GM10248 (cell line): Measurements from ENCODE around the gene DUSP1.

Experiments
- CTCF ChIA-PET: fragments of 300-600 bp; sonication (Branson Sonifier 250); formaldehyde crosslinking; extraction: SDS; loops from one replicate; lab custom pipeline; 2021; ENCODE audit warnings: antibody characterized with exemption; lab: Yijun Ruan, JAX
- POLR2A ChIA-PET: fragments of 350-650 bp; sonication (Branson Sonifier 250); formaldehyde crosslinking; extraction: SDS; loops from one replicate; lab custom pipeline; 2020; ENCODE audit warnings: antibody characterized with exemption; lab: Yijun Ruan, JAX
- DNase-seq: peaks from one replicate; pipeline ENCODE4 v3.0.0; 2012; ENCODE audit errors: extremely low spot score
- TF ChIP-seq, protein P1 (sequence below): IDR thresholded peaks from 2 replicates; pipeline ENCODE4 v1.5.1; 2012; ENCODE audit warnings: mild to moderate bottlenecking, low read depth; ENCODE audit errors: extremely low read depth, missing control alignments, control extremely low read depth

Gene DUSP1

DNA sequence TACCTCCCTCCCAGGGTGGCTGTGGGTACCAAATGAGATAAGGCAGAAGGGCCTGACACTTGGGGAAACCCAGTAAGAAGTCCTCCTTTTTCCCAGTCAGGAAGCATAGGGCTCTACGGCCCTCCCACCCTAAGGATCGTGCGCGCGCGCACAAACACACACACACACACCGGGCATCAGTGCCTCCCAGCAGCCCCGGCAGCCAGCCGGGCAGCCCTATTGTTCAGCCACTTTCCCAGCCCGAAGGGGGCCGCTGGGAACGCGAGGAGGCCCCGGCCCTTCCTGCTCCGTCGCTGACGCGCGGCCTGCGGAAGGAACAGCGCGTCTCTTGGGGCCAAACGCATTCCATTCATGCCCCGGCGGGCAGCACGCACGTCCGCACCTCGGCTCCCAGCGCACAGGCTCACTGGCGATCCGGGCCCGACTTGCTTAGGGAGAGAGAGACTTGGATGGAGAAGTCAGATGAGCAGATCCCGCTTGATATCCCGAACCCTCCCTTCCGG, 22.6 kb downstream of the DUSP1 start:
- DNase-seq = no peak
- TF ChIP-seq, protein P1, sequence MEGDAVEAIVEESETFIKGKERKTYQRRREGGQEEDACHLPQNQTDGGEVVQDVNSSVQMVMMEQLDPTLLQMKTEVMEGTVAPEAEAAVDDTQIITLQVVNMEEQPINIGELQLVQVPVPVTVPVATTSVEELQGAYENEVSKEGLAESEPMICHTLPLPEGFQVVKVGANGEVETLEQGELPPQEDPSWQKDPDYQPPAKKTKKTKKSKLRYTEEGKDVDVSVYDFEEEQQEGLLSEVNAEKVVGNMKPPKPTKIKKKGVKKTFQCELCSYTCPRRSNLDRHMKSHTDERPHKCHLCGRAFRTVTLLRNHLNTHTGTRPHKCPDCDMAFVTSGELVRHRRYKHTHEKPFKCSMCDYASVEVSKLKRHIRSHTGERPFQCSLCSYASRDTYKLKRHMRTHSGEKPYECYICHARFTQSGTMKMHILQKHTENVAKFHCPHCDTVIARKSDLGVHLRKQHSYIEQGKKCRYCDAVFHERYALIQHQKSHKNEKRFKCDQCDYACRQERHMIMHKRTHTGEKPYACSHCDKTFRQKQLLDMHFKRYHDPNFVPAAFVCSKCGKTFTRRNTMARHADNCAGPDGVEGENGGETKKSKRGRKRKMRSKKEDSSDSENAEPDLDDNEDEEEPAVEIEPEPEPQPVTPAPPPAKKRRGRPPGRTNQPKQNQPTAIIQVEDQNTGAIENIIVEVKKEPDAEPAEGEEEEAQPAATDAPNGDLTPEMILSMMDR = no peak
- POLR2A ChIA-PET = no interaction called here
- CTCF ChIA-PET = interaction anchor here (1.0 kb wide), 1 partner anchor 12 kb away, joined by 3 read pairs; no protein-coding TSS in a partner anchor

DNA sequence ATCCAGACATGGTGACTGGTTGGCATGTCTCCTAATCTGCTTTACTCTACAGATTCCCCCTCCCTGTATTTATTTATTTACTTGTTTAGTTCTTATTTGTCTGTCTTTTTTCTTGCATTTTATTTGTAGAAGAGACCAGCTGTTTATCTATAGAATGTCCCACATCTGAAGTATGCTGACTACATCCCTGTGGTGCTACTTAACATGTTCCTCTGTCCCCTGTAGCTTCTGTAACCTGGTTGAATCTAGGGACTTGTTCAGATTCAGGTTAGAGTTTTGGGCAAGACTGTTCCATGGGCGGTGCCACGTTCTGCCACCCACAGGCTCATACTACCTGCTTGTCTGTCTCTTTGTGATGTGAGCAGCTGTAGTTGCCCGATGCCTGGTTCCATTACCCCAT, 23.5 kb downstream of the DUSP1 start:
- TF ChIP-seq, protein P1 = no peak
- DNase-seq = no peak
- POLR2A ChIA-PET = interaction anchor here (1.1 kb wide), 1 partner anchor 24 kb away, joined by 4 read pairs; the partner anchor contains the start of gene DUSP1
- CTCF ChIA-PET = interaction anchor here (1.0 kb wide), 1 partner anchor 13 kb away, joined by 3 read pairs; no protein-coding TSS in a partner anchor

DNA sequence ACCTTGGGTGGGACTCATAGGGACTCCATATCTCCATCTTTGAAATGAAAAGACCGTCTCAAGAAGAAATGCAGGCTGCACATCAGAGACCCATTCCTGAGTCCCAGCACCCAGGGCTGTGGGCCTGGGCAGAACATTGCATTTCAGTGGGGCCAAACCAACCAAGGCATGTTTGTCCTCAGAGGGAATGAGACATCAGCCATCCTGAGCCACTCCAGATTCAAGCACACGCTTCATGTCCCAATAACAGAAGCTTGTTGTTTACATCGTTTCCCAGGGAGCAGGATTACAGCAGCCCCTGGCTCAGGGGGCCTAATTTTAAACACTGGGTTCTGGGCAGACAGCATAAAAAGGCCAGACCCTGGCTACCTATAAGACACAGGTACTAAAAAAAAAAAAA, 24.3 kb downstream of the DUSP1 start:
- ChIA-PET CTCF (interaction anchor here (1.5 kb wide), 1 partner anchor 23 kb away, joined by 4 read pairs; no protein-coding TSS in a partner anchor), POLR2A (interaction anchor here (1.1 kb wide), 1 partner anchor 24 kb away, joined by 4 read pairs; the partner anchor contains the start of gene DUSP1)
- DNase-seq = no peak
- TF ChIP-seq, protein P1 = no peak

DNA sequence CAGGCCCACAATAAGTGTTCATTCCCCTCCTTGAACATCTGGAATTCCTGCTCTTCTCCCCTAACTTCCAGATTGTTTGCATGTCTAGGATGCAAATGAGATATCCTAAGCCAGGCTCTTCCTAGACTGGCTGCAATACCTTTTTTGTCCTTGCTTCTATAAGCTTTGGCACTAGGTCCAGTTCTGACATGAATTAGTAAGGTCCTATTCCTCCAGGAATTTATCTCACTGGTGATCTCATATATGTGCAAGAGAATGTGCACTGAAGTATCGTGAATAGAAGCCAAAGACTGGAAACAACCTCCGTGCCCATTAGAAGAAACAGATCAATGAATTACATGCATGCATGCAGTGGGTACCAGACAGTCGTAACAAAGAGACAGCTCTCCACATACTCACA, 25.2 kb downstream of the DUSP1 start:
- ChIA-PET CTCF (interaction anchor here (1.4 to 1.5 kb wide), 2 partner anchors 22 to 30 kb away, joined by 3 to 4 read pairs; no protein-coding TSS in a partner anchor), POLR2A (no interaction called here)
- no peak for DNase-seq
- TF ChIP-seq, protein P1 = no peak

DNA sequence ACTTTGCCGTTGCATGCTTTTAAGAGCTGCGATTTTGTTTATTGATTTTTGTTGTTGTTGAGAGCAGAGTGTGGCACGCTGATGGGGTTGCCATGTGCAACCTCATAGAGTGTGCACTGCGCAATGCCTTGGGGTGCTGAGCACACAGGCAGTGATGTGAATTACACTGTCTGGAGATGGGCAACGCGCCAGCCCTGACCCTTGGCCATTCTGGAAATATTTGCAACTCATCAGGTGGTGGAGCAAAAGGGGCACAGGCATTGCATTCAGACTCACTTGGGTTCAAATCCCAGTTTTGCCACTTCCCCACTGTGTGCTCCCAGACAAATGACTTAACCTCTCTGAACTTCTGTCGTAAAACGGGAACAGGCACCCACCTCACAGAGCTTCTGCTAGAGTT, 25.6 kb downstream of the DUSP1 start:
- ChIA-PET POLR2A (no interaction called here), CTCF (interaction anchor here (1.4 to 1.5 kb wide), 2 partner anchors 22 to 29 kb away, joined by 3 to 4 read pairs; no protein-coding TSS in a partner anchor)
- TF ChIP-seq, protein P1 = no peak
- DNase-seq = no peak

DNA sequence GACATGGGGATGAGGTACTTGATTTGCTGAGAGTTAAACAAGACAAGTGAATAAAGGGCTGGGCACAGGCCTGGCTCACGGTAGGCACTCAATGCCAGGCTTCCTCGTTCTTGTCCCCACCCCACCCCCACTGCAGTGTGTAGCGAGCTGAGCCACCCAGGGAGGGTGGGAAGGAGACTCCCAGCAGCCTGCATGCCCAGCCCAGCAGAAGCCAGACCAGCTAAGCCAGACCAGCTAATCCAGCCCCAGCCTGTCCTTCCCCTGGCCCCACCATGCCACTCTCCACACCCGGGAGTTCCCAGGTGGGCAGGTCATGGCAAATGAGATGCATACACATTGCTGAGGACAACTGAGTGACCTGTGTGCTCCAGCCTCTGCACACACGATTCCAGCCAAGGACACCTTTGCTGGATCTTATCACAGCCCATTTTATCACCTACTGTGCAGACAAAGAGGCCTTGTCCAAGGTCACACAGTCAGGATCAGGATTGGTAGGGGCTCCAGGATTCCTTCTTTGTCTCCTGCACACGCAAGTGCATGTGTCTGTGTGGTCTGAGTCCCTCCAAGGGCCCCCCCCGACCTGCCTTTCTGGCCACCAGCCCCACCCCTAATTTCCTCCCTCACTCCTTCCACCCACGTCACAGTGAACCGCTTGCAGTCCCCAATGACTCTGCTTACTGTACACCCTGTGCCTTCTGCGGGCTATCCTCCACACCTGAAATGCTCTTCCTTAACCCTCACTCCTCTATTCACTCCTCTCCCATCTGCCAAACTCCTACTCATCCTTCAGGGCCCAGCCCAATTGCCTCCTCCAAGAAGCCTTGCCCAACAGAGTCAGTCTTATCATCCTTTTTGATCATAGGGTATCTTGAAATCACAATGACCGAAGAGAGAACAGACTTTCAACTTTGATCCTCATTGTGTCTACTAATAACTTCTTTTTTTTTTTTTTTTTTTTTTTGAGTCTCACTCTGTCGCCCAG, 26.6 kb downstream of the DUSP1 start:
- TF ChIP-seq, protein P1 = no peak
- DNase-seq = no peak
- ChIA-PET POLR2A (no interaction called here), CTCF (interaction anchor here (1.5 kb wide), 1 partner anchor 10 kb away, joined by 3 read pairs; no protein-coding TSS in a partner anchor)
